NCI-H146 treated with DMSO at 0.1 percent for 48 hours (cell line): Measurements from ENCODE around the gene ITGA11.

ENCODE experiments used
- DNase-seq: peaks from one replicate; lab custom pipeline; 2025; ENCODE audit not compliant: unreplicated experiment; lab: John Stamatoyannopoulos, UW

The ITGA11 gene

GRCh38 chr15:68375191-68375631 is 56.8 kb downstream of the ITGA11 start:
- no peak for DNase-seq

GRCh38 chr15:68374168-68374745 is 57.7 kb downstream of the ITGA11 start:
- no peak for DNase-seq

- DNase-seq: no peak
Measured at GRCh38 chr15:68373028-68373427, 58.9 kb downstream of the ITGA11 start.

GRCh38 chr15:68372291-68372811 is 59.6 kb downstream of the ITGA11 start:
- no peak for DNase-seq

- no peak for DNase-seq
Measured at GRCh38 chr15:68371851-68372250, 60.1 kb downstream of the ITGA11 start.

- no peak for DNase-seq
Measured at GRCh38 chr15:68371160-68371559, 60.8 kb downstream of the ITGA11 start.

DNA sequence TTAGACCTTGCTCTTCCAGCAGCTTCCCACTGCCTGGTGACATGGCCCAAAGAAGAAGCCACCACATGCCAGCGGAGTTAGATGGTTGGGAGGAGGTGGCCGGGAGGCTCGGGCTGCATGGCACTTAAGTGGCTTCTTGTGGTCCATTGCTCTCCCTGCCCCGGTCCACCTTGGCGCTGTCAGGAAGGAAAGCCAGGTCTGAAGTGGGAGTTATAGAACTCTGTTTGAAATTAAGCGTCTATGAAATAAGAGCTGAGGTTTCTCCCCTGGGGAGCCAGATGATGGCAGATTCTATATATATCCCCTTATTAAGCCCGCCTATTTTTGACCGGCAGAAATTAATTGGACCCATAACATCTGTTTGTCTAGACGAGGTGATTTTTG is 61.2 kb downstream of the ITGA11 start:
- DNase-seq: no peak

- no peak for DNase-seq
Measured at GRCh38 chr15:68369931-68370767, 61.8 kb downstream of the ITGA11 start.

GRCh38 chr15:68368731-68369435 is 63.1 kb downstream of the ITGA11 start:
- DNase-seq: no peak

- DNase-seq: no peak
Measured at GRCh38 chr15:68367992-68368391, 64.0 kb downstream of the ITGA11 start.

DNA sequence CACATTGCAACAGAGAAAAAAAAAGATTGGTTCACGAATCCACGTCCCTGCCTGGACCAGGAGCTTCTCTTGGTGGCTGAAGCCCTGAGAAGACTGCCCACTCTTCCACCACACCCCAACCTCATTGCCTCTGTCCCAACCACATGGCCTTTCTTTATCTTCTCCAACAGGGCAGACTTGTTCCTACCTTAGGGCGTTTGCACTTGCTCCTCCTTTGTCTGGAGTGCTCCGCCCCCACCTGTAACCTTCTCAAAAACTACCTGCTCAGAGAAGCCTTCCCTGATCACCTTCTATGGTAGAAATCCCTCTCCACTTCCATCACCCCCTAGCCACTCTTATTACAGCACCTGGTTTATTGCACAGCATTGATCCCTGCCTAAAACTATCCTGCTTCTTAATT is 64.7 kb downstream of the ITGA11 start:
- DNase-seq: no peak

DNA sequence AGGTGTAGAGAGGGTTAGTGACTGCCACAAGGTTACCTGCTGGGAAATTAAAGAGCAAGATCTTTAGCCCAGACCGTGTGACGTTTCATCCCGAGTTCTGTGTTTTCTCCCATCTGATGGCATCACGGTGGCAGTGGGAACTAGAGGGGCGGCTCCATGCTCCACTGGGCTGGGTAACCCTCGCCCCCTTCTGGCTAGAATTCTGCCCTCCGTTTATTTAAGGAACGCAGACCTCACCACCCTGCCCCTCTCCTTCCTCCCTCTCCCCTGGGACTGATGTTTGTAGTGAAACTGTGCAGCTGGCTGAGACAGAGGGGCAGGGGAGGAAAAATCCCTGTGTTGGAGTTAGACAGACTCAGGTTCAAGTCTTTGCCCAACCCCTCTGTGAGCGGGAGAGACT is 65.6 kb downstream of the ITGA11 start:
- DNase-seq: no peak

DNA sequence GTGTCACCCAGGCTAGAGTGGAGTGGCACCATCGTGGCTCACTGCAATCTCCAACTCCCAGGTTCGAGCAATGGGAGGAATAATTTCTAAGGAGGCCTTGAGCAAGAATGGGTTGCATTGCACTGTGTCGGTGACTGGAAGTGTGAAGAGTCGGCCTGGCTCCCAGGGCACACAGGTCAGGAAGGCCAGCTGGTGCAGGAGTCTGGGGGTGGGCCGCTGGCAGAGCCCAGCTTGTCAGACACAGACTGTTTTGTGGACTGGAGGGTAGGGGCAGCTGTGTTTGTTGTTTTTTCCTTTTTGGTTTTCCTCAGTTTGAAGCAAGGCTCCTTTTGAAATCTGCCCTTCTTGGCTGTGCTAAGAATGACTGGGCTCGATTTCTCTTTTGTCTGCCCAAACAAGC is 66.2 kb downstream of the ITGA11 start:
- DNase-seq: no peak

DNA sequence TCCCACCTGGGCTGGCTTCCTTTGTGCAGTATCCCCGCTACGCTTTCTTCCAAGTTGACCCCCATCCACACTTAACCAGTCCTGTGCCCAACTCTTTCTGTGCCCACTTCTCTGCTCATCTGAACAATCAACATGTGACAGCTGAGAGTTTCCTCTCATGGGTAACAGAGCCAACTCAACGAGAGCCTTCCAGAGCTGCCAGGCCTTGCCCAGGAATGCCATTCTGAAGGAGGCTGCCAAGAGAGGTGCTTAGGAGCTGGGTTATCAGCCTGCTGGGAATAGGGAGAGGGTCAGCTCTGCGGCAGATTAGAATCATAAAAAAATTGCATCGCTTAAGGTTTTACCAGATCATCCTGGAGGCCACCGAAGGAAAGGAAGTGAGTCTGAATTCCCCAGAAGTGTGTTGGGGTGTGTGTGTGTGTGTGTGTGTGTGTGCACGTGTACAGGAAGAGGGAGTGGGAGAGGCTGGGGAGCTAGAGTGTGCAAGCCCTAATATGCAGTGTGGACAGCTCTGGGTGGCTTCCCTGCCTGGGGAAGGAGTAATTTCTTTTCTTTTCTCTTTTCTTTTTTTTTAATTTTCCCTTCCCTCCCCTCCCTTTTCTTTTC is 66.7 kb downstream of the ITGA11 start:
- DNase-seq: no peak

DNA sequence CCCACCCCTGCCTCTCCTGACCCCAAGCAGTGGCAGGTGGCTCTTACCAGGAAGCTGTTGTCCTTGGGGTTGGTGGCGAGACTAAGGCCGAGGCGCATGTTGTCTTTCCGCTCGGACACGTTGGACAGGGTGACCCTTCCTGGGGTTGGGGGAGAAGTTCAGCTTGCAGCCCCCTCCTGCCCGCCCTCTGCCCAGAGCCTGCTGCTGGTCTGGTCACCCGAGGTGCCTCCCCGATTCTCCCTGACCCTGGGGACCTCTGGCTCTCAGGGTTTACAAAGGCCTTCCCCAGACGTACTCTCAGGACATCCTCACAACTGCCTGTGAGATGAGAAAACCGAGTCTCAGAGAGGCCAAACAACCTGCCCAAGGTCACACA is 67.3 kb downstream of the ITGA11 start:
- no peak for DNase-seq

DNA sequence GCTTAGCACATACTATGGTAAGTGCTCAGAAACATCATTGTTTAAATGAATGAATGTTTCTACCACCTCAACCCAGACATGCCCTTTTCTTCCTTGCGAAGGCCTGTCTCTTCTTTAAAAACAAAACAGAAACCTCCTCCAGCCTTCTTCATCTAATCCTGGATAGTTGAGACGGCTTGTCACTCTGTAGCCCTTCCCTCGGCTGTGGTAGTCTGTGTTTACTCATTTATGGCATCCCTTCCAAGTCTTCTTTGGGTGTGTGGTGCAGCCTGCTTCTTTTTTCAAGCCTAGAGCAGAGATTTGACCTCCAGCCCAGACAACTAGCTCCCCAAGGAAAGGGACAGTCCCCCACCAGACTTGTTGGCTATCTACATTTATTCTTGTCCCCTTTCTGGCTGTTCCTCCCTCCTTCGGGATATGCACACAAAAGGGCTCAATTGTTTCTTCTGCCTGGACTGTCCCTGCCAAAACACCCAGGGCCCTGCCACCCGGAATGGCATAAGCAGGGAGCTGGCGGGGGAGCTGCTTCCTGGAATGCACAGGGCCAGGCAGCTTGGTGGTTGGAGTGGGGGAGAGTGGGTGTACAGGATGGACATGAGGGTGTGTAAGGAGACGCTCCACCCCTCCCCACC is 67.8 kb downstream of the ITGA11 start:
- no peak for DNase-seq

DNA sequence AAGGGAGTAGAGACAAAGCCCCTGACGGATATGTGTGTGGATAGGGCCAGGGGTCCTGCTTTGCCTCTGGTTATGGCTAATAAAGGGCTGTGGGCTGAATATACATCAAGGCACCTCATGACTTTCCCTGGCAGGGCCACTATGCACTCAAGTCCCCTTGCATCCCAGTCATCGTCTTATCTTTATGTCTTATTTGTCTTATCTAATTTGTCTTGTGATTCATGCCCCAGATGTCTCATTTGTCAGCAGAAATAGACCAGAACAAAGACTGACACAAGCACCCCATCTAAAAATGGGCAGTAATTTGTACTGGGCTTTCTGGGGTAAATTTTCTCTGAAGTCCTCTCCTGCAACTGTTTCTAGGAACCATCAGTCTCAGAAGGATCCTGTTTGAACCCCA is 68.6 kb downstream of the ITGA11 start:
- no peak for DNase-seq

GRCh38 chr15:68362537-68363126 is 69.3 kb downstream of the ITGA11 start:
- DNase-seq: no peak

DNA sequence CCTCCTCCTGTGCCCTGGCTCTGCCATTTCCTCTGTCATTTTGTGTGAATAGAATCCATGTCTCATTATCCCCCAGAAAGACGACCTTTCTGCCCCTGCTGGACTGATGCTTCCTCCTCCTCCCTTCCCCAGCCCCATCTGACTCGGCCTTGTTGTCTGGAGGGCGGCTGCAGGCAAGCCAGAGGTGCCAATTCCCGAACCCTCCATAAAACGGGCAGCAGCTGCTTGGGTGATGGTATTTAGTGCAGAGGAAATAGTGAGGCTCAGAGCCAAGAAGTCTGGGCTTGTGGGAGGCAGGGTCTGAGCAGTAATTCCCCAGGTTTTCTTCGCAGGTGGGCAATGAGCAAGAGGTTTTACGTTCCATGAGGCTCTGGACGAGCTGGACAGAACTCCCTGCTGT is 71.2 kb downstream of the ITGA11 start:
- no peak for DNase-seq

DNA sequence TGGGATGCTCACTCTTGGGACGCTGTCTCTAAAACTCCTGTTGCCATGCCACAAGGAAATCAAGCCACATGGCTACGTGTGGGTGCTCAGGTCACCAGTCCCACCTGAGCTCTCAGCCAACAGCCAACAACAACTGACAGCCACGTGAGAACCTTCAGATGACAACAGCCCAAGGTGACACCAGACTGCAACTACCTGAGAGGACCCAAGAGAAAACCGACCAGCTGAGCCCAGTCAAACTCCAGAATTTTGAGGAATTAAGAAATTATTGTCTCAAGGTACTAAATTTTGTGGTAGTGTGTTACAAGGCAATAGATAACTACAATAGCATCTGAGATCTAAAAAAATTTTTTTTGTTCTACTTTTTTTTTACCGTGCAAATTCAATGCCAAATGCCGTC is 75.2 kb downstream of the ITGA11 start:
- DNase-seq: no peak

DNA sequence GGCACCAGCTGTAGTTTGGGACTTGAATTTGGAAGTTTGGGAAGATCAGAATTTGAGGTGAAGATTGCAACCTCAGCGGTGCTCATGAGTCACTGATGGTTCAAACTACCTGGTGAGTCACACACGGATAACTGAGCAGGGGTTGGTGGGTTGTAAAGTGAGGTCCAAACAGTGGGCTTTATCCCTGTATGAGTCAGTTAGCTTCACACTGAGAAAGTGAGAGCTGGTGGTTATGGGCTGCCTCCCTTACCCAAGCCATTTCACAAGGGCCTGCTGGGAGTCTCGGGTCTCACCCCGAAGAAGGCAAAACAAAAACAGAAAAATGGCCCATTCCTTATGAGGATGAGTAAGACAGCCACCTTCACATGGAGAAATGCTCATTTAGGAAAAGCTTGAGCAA is 77.0 kb downstream of the ITGA11 start:
- DNase-seq: no peak
